HepG2 (cell line): Measurements from ENCODE around the gene CSK. TPM values are rescaled to one million over a fixed set of nuclear protein-coding genes. Genes with fewer than 3 reads are reported as not detected.

ENCODE experiments used
- ARID3A ChIP-seq: IDR thresholded peaks from 2 replicates; pipeline ENCODE4 v1.6.1; 2012; ENCODE audit warnings: low read depth, low read length, improper control_type of control experiment
- DNMT3B ChIP-seq: conservative IDR thresholded peaks from 2 replicates; pipeline ENCODE4 v1.6.1; 2016; ENCODE audit warnings: missing biosample characterization, control low read depth
- HMG20A ChIP-seq: IDR thresholded peaks from 2 replicates; pipeline ENCODE4 v1.6.1; 2016; ENCODE audit warnings: borderline replicate concordance
- NFYC ChIP-seq: IDR thresholded peaks from 2 replicates; pipeline ENCODE4 v1.6.1; 2016; ENCODE audit warnings: missing genetic modification reagents, missing compliant biosample characterization
- NR3C1 ChIP-seq: sonication (generic); formaldehyde crosslinking; IDR thresholded peaks from 2 replicates; pipeline ENCODE4 v1.4.0; 2020; ENCODE audit warnings: missing genetic modification reagents
- PHB2 ChIP-seq: fragments of 450-650 bp; IDR thresholded peaks from 2 replicates; pipeline ENCODE4 v1.6.1; 2018; ENCODE audit not compliant: partially characterized antibody
- PHF5A ChIP-seq: IDR thresholded peaks from one replicate; pipeline ENCODE4 v1.6.1; 2018; ENCODE audit warnings: low read depth, missing genetic modification reagents; ENCODE audit not compliant: unreplicated experiment
- ZFP37 ChIP-seq: sonication (generic); formaldehyde crosslinking; IDR thresholded peaks from 2 replicates; pipeline ENCODE4 v1.4.0; 2020; ENCODE audit warnings: missing genetic modification reagents, borderline replicate concordance
- ZFP90 ChIP-seq: sonication (generic); formaldehyde crosslinking; IDR thresholded peaks from 2 replicates; pipeline ENCODE4 v1.8.0; 2022; ENCODE audit warnings: missing genetic modification reagents, mild to moderate bottlenecking, inconsistent platforms, borderline replicate concordance
- ZFY ChIP-seq: sonication (generic); formaldehyde crosslinking; IDR thresholded peaks from 2 replicates; pipeline ENCODE4 v1.4.0; 2020; ENCODE audit warnings: missing genetic modification reagents
- ZNF138 ChIP-seq: sonication (generic); formaldehyde crosslinking; IDR thresholded peaks from 2 replicates; pipeline ENCODE4 v1.5.0; 2020; ENCODE audit warnings: mild to moderate bottlenecking, low read depth, missing genetic modification reagents
- ZNF224 ChIP-seq: sonication (generic); formaldehyde crosslinking; IDR thresholded peaks from 2 replicates; pipeline ENCODE4 v1.5.0; 2020; ENCODE audit warnings: mild to moderate bottlenecking, missing genetic modification reagents
- ZNF510 ChIP-seq: sonication (generic); formaldehyde crosslinking; IDR thresholded peaks from 2 replicates; pipeline ENCODE4 v1.4.0; 2020; ENCODE audit warnings: low read depth, mild to moderate bottlenecking, missing genetic modification reagents
- ZNF670 ChIP-seq: sonication (generic); formaldehyde crosslinking; IDR thresholded peaks from 2 replicates; pipeline ENCODE4 v1.8.0; 2022; ENCODE audit warnings: mild to moderate bottlenecking, missing genetic modification reagents, borderline replicate concordance
- ZNF749 ChIP-seq: sonication (generic); formaldehyde crosslinking; IDR thresholded peaks from 2 replicates; pipeline ENCODE4 v1.8.0; 2022; ENCODE audit warnings: mild to moderate bottlenecking, missing genetic modification reagents, moderate library complexity, borderline replicate concordance
- ZNF777 ChIP-seq: sonication (generic); formaldehyde crosslinking; IDR thresholded peaks from 2 replicates; pipeline ENCODE4 v1.4.0; 2020; ENCODE audit warnings: missing genetic modification reagents
- ZNF788 ChIP-seq: sonication (generic); formaldehyde crosslinking; IDR thresholded peaks from 2 replicates; pipeline ENCODE4 v1.5.0; 2020; ENCODE audit warnings: mild to moderate bottlenecking, missing genetic modification reagents, borderline replicate concordance
- ZNF850 ChIP-seq: sonication (generic); formaldehyde crosslinking; conservative IDR thresholded peaks from 2 replicates; pipeline ENCODE4 v1.9.0; 2021; ENCODE audit warnings: mild to moderate bottlenecking, missing genetic modification reagents
- polyA plus RNA-seq, 8 experiments: library from polyadenylated mRNA; depleted of rRNA in 3 of 8; stranded (reverse) in 7 of 8; unstranded in 1 of 8; fragments of >200 nt; fragmentation: Illumina TruSeq in 4 of 8; extraction: Trizol in 4 of 8; gene quantifications; 2 replicates each; pipeline versions ENCODE4 v1.2.1 to v1.2.3, GENCODE V29; 2011 to 2016; ENCODE audit warnings: low read depth in 4 of 8, missing spikeins in 1 of 8, mixed read lengths in 1 of 8; ENCODE audit not compliant: insufficient read depth in 1 of 8
- total RNA-seq, 5 experiments: library from RNA; depleted of rRNA; stranded (reverse); fragments of >200 nt; fragmentation: Illumina TruSeq; extraction: Trizol; gene quantifications; 2 replicates each; pipeline ENCODE4 v1.2.3, GENCODE V29; 2016; ENCODE audit warnings: low read depth in 1 of 5
- TF ChIP-seq, protein P1 (sequence below): IDR thresholded peaks from 2 replicates; pipeline ENCODE4 v1.6.1; 2018; ENCODE audit warnings: missing genetic modification reagents
- TF ChIP-seq, protein P2 (sequence below): sonication (generic); formaldehyde crosslinking; IDR thresholded peaks from 2 replicates; pipeline ENCODE4 v1.9.0; 2022; ENCODE audit warnings: low read depth, missing genetic modification reagents

The CSK gene
- total and polyA plus RNA-seq, 2 of the 13 experiments (the other 11 are each of a cell fraction or from before 2014, with no cell fraction given): 12.5 to 21.3 TPM

GRCh38 chr15:74799856-74800558, 18.1 kb downstream of the CSK start (continued):
- TF ChIP-seq, protein P1, sequence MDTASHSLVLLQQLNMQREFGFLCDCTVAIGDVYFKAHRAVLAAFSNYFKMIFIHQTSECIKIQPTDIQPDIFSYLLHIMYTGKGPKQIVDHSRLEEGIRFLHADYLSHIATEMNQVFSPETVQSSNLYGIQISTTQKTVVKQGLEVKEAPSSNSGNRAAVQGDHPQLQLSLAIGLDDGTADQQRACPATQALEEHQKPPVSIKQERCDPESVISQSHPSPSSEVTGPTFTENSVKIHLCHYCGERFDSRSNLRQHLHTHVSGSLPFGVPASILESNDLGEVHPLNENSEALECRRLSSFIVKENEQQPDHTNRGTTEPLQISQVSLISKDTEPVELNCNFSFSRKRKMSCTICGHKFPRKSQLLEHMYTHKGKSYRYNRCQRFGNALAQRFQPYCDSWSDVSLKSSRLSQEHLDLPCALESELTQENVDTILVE (CRISPR knock-in tag): no peak
- TF ChIP-seq ZNF670 (CRISPR knock-in tag): no peak
- no peak for TF ChIP-seq ZFP90 (CRISPR knock-in tag)
- TF ChIP-seq ZFP37: no peak
- no peak for TF ChIP-seq ZNF138
- no peak for TF ChIP-seq ZFY (CRISPR knock-in tag)
- TF ChIP-seq NFYC (CRISPR knock-in tag): no peak
- no peak for TF ChIP-seq PHB2
- TF ChIP-seq ZNF224 (CRISPR knock-in tag): no peak
- TF ChIP-seq ZNF777 (CRISPR knock-in tag): no peak
- no peak for TF ChIP-seq HMG20A (CRISPR knock-in tag)
- TF ChIP-seq NR3C1 (CRISPR knock-in tag): no peak
- TF ChIP-seq DNMT3B (CRISPR knock-in tag): no peak
- no peak for TF ChIP-seq ZNF850
- TF ChIP-seq ZNF788 (CRISPR knock-in tag): peak; percentile 32; the same call in 1 of the 2 replicates
- no peak for TF ChIP-seq PHF5A (CRISPR knock-in tag)
- TF ChIP-seq ZNF510 (CRISPR knock-in tag): no peak
- no peak for TF ChIP-seq ZNF749 (CRISPR knock-in tag)
- no peak for TF ChIP-seq ARID3A
- TF ChIP-seq, protein P2, sequence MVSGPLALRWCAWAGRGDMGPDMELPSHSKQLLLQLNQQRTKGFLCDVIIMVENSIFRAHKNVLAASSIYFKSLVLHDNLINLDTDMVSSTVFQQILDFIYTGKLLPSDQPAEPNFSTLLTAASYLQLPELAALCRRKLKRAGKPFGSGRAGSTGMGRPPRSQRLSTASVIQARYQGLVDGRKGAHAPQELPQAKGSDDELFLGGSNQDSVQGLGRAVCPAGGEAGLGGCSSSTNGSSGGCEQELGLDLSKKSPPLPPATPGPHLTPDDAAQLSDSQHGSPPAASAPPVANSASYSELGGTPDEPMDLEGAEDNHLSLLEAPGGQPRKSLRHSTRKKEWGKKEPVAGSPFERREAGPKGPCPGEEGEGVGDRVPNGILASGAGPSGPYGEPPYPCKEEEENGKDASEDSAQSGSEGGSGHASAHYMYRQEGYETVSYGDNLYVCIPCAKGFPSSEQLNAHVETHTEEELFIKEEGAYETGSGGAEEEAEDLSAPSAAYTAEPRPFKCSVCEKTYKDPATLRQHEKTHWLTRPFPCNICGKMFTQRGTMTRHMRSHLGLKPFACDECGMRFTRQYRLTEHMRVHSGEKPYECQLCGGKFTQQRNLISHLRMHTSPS: peak; percentile 60; the same call in 1 of the 2 replicates
